Lung microvascular endothelial cell (primary cell): Measurements from ENCODE around the gene KIF1A. TPM values are rescaled to one million over a fixed set of nuclear protein-coding genes. Genes with fewer than 3 reads are reported as not detected.
A peak's percentile ranks its signal among the peaks of the same experiment; 100 is the strongest.

Source experiments
- DNase-seq, 2 donors: peaks; one replicate each; pipeline versions ENCODE4 v3.0.0 to v3.0.0-alpha.2; 2010; ENCODE audit warnings: low read depth in 2 of 2
- total RNA-seq: library from RNA; depleted of rRNA; stranded (reverse); fragments of >200 nt; gene quantifications from 2 replicates; pipeline ENCODE4 v1.2.1, GENCODE V29; 2014

KIF1A gene
- total RNA-seq, 1 donor from 2014 or later = 0.20 TPM

DNA sequence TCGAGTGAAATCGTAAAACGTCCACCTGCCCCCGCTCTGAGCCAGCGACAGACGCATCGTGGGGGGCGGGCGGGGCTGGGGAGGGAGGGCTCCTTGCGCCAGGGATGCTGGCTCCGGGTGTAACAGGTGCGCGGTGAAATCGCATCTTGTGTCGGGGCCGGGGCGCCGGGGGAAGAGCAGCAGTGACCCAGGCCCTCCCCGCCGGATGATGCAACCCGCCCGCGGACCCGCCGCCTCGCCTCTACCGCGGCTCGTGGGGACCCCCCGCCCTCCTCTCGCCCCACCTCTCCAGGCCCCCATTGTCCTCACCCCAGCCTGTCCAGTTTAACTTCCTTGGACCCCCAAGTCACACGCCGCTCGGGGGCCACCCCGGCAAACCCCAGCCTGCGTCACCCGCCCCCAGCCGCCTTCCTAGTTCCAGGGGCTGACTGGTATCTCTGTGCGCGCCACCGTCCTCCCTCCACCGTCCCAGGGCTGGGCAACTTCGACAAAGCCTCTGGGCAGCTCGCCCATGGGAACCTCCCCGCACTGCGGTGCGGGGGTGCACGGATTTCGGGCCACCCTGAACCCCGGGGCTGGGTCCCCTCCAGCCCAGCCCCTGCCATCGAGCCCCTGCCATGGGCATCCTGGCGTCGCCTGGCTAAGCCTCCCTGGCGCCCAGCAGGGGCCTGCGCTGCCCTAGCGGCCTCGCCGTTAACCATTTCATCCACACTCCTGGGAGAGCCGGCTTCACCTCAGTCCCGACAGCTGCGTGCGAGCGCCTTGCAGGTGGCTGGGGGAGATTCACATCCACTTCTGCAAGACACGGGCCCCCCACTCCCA is 799 bp upstream of the KIF1A start:
- DNase-seq = no peak

- DNase-seq = no peak
These were observed 727 bp downstream of the KIF1A start for GRCh38 chr2:240819126-240819857.

- DNase-seq = no peak
These were observed 1.5 kb downstream of the KIF1A start for GRCh38 chr2:240818293-240819125.

DNA sequence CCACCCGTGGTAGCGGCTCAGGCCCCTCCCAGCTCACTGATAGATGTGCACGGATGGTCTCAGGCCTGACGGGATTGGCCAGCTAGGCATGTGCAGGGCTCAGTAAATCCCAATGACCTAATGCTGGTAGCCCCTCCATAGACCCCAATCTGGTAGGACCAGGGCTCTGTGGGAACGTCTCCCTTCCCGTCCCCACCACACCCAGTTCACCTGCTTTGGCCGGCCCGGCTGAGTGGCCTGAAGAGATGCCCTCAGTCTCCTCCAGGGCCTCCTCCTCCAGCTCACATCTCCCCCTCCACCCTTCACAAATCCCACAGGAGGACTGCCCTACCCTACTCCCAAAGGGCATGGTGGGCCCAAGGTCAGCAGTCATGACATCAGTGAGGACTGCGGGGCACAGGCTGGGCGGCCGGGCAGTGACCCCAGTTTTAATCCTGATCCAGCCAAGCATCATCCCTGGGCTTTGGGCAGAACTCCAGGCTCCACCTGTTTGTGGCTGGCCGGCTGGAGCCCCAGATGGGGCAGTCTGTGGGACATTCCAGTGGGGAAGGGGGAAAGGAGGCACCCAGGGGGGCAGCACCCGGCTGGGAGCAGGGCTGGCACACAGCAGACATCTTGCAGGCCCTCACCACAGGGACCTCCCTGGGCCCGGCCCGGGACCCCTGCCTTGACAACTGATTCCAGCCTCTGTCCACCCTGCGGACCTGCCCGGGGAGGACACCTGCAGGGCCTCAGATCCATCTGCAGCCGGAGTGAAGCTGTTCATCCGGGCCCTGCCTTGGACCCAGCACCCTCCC is 2.3 kb downstream of the KIF1A start:
- DNase-seq = no peak

- DNase-seq = no peak
These were observed 3.2 kb downstream of the KIF1A start for GRCh38 chr2:240816584-240817495.

DNA sequence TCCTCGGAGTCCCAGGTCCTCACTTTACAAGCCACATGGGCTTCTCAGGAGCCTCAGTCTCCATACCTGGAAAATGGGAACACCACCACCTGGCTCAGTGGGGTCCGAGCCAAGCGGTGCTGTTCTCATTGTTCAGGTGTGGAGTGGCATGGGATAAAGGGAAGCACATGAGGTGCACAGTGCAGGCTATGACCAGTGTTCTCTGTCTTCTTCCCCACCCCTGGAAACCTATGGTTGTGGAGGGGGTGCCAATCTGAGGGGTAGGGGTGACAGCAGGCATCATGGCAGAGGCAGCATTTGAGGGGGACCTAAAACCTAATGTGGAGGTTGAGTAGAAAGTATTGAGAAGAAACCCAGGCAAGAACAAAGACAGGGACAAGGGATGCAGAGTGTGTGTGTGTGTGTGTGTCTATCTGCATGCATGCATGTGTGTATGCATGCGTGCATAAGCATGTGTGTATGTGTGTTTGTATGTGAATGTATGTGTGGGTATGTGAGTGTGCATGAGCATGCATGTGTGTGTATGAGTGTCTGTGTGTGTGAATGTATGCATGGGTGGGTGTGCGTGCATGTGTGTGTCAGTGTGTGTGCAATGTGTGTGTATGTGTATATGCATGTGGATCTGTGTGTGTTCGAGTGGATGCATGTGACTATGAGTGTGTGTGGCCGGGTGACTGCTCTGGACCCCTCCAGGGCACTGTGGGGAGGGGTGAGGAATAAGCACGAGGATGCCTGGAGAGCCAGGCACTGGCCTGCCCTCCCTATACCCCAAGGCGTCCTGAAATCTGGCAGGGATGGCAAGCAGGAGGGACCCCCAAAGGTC is 4.0 kb downstream of the KIF1A start:
- DNase-seq = no peak

DNA sequence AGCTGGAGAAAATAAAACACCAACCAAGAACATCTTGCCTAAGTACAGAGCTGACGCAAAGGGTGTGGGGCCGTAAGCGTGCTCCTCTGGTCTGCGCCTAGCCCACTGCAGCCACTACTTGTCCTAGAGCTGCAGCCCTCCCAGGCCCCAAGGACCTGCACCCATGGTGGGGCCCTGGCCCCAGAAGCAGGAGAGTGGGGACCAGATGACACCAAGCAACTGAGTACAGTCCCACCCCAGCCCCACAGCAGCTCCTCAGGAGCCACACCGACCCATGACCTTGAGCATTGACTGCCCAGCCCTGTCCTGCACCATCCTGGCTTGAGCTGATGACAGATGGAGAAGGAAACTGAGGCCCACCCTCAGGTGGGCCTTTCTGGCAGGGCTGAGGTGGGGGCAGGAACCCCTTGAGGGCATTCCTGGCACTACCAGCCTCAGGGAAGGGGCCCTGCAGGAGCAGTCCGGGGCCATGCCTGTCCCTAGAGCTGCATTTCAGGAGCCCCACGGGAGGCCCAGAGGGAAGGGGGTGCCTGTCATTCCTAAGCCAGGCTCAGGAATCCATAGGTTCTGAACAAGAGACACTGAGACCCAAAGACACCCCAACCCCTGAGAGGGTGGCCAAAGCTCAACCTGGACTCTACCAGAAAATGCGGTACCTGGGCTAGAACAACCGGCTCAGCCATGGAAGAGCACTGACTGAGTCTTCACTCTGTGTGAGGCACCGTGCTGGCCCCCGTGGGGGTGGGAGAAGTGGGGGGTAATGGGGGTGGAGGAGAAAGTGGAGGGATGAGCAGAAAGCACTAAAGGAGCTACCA is 4.9 kb downstream of the KIF1A start:
- DNase-seq = no peak

- no peak for DNase-seq
These were observed 5.7 kb downstream of the KIF1A start for GRCh38 chr2:240814280-240814679.

GRCh38 chr2:240813231-240813921 is 6.6 kb downstream of the KIF1A start:
- DNase-seq = no peak

DNA sequence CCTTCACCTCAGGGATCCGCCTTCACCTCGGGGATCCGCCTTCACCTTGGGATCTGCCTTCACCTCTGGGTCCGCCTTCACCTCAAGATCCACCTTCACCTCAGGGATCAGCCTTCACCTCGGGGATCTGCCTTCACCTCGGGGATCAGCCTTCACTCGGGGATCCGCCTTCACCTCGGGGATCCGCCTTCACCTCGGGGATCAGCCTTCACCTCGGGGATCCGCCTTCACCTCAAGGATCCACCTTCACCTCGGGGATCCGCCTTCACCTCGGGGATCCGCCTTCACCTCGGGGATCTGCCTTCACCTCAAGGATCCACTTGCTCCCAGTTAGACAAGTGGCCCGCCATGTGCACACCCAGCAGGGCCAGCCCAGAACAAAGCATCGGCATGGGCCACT is 7.3 kb downstream of the KIF1A start:
- DNase-seq = no peak

DNA sequence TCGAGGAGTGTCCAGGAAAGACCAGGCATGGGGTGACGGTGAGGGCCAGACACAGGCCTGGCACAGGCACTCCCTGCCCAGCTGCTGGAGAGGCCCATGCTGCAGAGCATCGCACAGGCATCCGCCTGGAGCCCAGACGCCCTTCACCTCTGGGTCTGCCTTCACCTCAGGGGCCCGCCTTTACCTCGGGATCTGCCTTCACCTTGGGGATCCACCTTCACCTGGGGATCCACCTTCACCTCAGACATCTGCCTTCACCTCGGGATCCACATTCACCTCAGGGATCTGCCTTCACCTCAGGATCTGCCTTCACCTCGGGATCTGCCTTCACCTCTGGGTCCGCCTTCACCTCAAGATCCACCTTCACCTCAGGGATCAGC is 7.7 kb downstream of the KIF1A start:
- no peak for DNase-seq

- no peak for DNase-seq
These were observed 8.4 kb downstream of the KIF1A start for GRCh38 chr2:240811346-240812300.

DNA sequence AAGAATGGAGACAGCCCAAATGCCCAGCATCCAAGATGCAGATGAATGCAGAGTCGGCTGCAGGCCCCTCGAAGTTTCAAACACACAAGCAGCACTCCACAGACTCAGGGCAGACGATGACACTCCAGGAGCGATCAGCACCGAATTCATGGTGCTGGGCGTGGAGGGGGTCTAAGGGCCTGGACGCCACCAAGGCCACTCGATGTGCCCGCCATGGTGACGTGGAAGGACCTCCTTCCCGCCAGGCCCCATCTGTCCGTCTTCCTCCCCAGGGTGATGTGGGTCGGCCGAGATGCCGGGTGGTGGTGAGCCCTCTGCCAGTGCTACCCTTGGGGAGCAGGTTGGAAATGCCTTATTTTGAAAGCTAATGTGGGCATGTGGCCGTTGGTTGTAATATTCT is 9.4 kb downstream of the KIF1A start:
- no peak for DNase-seq

DNA sequence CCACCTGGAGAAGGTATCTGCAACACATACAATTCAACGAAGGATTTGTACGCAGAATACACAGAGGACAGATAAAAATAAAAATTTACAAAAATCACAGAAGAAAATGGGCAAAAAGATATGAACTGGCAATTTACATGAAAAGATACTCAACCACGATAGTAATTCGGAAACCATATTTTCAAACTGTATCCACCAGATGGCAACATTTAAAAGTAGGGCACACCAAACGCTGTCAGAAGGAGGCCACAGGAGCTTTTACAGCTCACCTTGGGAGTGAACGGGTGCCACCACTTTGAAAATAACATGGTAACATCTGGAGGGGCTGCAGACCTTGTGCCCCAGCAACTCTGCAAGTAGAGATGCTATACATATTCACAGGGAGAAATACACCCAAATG is 9.8 kb downstream of the KIF1A start:
- DNase-seq = peak in 1 of 2 donors; percentile 17

DNA sequence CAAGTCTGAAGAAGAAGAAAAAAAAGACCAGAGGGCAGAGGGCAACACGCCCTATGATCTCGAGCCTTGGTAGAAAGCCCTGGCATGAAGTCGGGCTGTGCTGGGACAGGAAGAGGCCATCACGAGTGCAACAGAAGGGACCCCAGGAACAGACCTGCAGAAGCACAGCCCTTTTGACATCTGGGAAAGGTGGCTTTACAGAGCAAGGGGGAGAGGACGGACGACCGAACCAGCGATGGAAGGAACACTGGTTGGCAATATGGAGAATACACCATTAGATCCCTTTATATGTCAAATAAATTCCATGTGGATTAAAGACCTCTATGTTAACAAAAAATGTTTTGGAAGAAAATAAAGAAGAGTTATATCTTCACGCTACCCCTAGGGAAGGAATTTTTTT is 10.7 kb downstream of the KIF1A start:
- DNase-seq = no peak

- no peak for DNase-seq
These were observed 13.6 kb downstream of the KIF1A start for GRCh38 chr2:240806459-240806858.

GRCh38 chr2:240806006-240806405 is 14.0 kb downstream of the KIF1A start:
- no peak for DNase-seq
